H1 (cell line): ENCODE measurements around the gene ETFB. TPM values are rescaled to one million over a fixed set of nuclear protein-coding genes. Genes with fewer than 3 reads are reported as not detected.

Experiments used
- CTCF ChIA-PET: fragments of 300-600 bp; sonication (Branson Sonifier 250); formaldehyde crosslinking; loops from one replicate; lab custom pipeline; 2021; ENCODE audit not compliant: partially characterized antibody; lab: Charles Lee
- POLR2A ChIA-PET: fragments of 300-600 bp; sonication (Branson Sonifier 250); formaldehyde crosslinking; loops from one replicate; lab custom pipeline; 2021; ENCODE audit warnings: inconsistent platforms; ENCODE audit not compliant: partially characterized antibody; lab: Charles Lee
- DNase-seq, 2 experiments: peaks; one replicate each; pipeline versions ENCODE4 v3.0.0 to v3.0.0-alpha.2; 2010 to 2022; ENCODE audit warnings: low spot score in 2 of 2, low read depth in 1 of 2, mixed read lengths in 1 of 2
- FAIRE-seq: peaks from 2 replicates; lab custom pipeline; 2011; peaks lifted over from hg19 to GRCh38; lab: Jason Lieb, UNC
- H2AFZ ChIP-seq: 2 replicates; pipeline ENCODE4 v1.8.1; 2012; ENCODE audit warnings: low read length, inconsistent platforms
- H2AK5ac ChIP-seq: 2 replicates; pipeline ENCODE4 v1.6.1; 2013; ENCODE audit warnings: low read depth, low read length
- H2BK120ac ChIP-seq: replicated peaks from 2 replicates; pipeline ENCODE3; 2013; ENCODE audit warnings: low read depth, low read length, inconsistent platforms
- H2BK12ac ChIP-seq: 2 replicates; pipeline ENCODE4 v1.6.1; 2013; ENCODE audit warnings: low read depth, low read length
- H2BK15ac ChIP-seq: 2 replicates; pipeline ENCODE4 v1.6.1; 2013; ENCODE audit warnings: low read length
- H2BK20ac ChIP-seq: 2 replicates; pipeline ENCODE4 v1.6.1; 2013; ENCODE audit warnings: low read length
- H2BK5ac ChIP-seq: 2 replicates; pipeline ENCODE4 v1.6.1; 2013; ENCODE audit warnings: low read depth, low read length
- H3K14ac ChIP-seq: 2 replicates; pipeline ENCODE4 v1.6.1; 2013; ENCODE audit warnings: inconsistent platforms; ENCODE audit not compliant: insufficient read length
- H3K18ac ChIP-seq: 2 replicates; pipeline ENCODE4 v1.6.1; 2013; ENCODE audit warnings: low read length; ENCODE audit errors: extremely low read depth
- H3K23ac ChIP-seq: 2 replicates; pipeline ENCODE4 v1.6.1; 2013; ENCODE audit warnings: inconsistent platforms; ENCODE audit not compliant: insufficient read length
- H3K23me2 ChIP-seq: 2 replicates; pipeline ENCODE4 v1.6.1; 2013; ENCODE audit warnings: low read depth, low read length
- H3K27ac ChIP-seq: 2 replicates; pipeline ENCODE4 v1.6.1; 2011; ENCODE audit warnings: low read depth, low read length, inconsistent platforms
- H3K27me3 ChIP-seq, 4 experiments: replicated peaks in 1 of 4; 1 replicate in 1 of 4; 2 replicates in 3 of 4; pipeline versions ENCODE4 v1.6.1 to v1.8.1; 2011 to 2013; ENCODE audit warnings: low read length in 3 of 4, mild to moderate bottlenecking in 3 of 4, inconsistent platforms in 2 of 4, mixed read lengths in 2 of 4, moderate library complexity in 1 of 4; ENCODE audit not compliant: control insufficient read depth in 3 of 4, insufficient read depth in 3 of 4; ENCODE audit errors: extremely low read depth in 1 of 4
- H3K36me3 ChIP-seq, 4 experiments: 2 replicates each; pipeline versions ENCODE4 v1.6.1 to v1.8.1; 2011 to 2013; ENCODE audit warnings: mild to moderate bottlenecking in 4 of 4, low read length in 3 of 4, moderate library complexity in 2 of 4, control low read depth in 1 of 4, inconsistent platforms in 1 of 4; ENCODE audit not compliant: insufficient read depth in 4 of 4, control insufficient read depth in 2 of 4
- H3K4ac ChIP-seq: replicated peaks from 2 replicates; pipeline ENCODE3; 2013; ENCODE audit warnings: low read length, low read depth, mixed read lengths, inconsistent platforms; ENCODE audit not compliant: insufficient read length
- H3K4me1 ChIP-seq, 4 experiments: replicated peaks in 1 of 4; 1 replicate in 1 of 4; 2 replicates in 3 of 4; pipeline versions ENCODE4 v1.6.1 to v1.8.1; 2011 to 2013; ENCODE audit warnings: low read length in 3 of 4, inconsistent platforms in 2 of 4, mixed read lengths in 1 of 4; ENCODE audit not compliant: insufficient read depth in 4 of 4, control insufficient read depth in 3 of 4
- H3K4me2 ChIP-seq, 2 experiments: 2 replicates each; pipeline versions ENCODE4 v1.6.1 to v1.8.1; 2011 to 2013; ENCODE audit warnings: low read depth in 2 of 2, low read length in 2 of 2, control low read depth in 1 of 2, inconsistent platforms in 1 of 2, mild to moderate bottlenecking in 1 of 2; ENCODE audit not compliant: insufficient read depth in 1 of 2
- H3K4me3 ChIP-seq, 4 experiments: fragments of 200-600, 300-600 bp in 1 of 4; sonication (generic), shearing (Covaris generic), sonication (Bioruptor Twin) in 1 of 4; 2 replicates each; pipeline versions ENCODE4 v1.5.1 to v1.8.1; 2011 to 2016; ENCODE audit warnings: low read length in 4 of 4, low read depth in 3 of 4, control low read depth in 2 of 4, inconsistent platforms in 2 of 4, mild to moderate bottlenecking in 2 of 4, mixed read lengths in 1 of 4, moderate library complexity in 1 of 4; ENCODE audit not compliant: insufficient read depth in 2 of 4; ENCODE audit errors: extremely low read depth in 1 of 4
- H3K56ac ChIP-seq: replicated peaks from 2 replicates; pipeline ENCODE3; 2013; ENCODE audit warnings: low read depth, mild to moderate bottlenecking, mixed read lengths, low read length, inconsistent platforms; ENCODE audit not compliant: insufficient read length
- H3K79me1 ChIP-seq: 2 replicates; pipeline ENCODE4 v1.6.1; 2013; ENCODE audit warnings: low read depth, low read length, control low read depth
- H3K79me2 ChIP-seq, 2 experiments: 2 replicates each; pipeline versions ENCODE4 v1.6.1 to v1.8.1; 2012 to 2013; ENCODE audit warnings: low read length in 2 of 2, mild to moderate bottlenecking in 2 of 2, inconsistent platforms in 1 of 2; ENCODE audit not compliant: insufficient read depth in 2 of 2, control insufficient read depth in 1 of 2
- H3K9ac ChIP-seq, 4 experiments: replicated peaks in 1 of 4; 1 replicate in 1 of 4; 2 replicates in 3 of 4; pipeline versions ENCODE4 v1.6.1 to v1.8.1; 2011 to 2013; ENCODE audit warnings: low read depth in 3 of 4, low read length in 3 of 4, control low read depth in 2 of 4, mild to moderate bottlenecking in 2 of 4, moderate library complexity in 2 of 4, inconsistent platforms in 1 of 4; ENCODE audit errors: extremely low read depth in 1 of 4
- H3K9me3 ChIP-seq, 2 experiments: 2 replicates each; pipeline versions ENCODE4 v1.6.1 to v1.8.1; 2012 to 2013; ENCODE audit warnings: mild to moderate bottlenecking in 2 of 2, moderate library complexity in 2 of 2, control low read depth in 1 of 2, inconsistent platforms in 1 of 2, low read depth in 1 of 2, low read length in 1 of 2, mixed read lengths in 1 of 2; ENCODE audit not compliant: insufficient read depth in 2 of 2
- H4K20me1 ChIP-seq, 2 experiments: replicated peaks in 1 of 2; 2 replicates each; pipeline versions ENCODE3 to v1.8.1; 2011 to 2013; ENCODE audit warnings: inconsistent platforms in 2 of 2, low read length in 2 of 2, mild to moderate bottlenecking in 1 of 2; ENCODE audit not compliant: insufficient read depth in 2 of 2, control insufficient read depth in 1 of 2
- H4K5ac ChIP-seq: 2 replicates; pipeline ENCODE4 v1.6.1; 2013; ENCODE audit warnings: low read length, low read depth, mixed read lengths, inconsistent platforms; ENCODE audit not compliant: insufficient read length
- H4K8ac ChIP-seq: 2 replicates; pipeline ENCODE4 v1.8.0; 2013; ENCODE audit warnings: mild to moderate bottlenecking, moderate library complexity, low read length, inconsistent platforms; ENCODE audit not compliant: insufficient read depth; ENCODE audit errors: extremely low read depth
- H4K91ac ChIP-seq: replicated peaks from 2 replicates; pipeline ENCODE3; 2013; ENCODE audit warnings: low read length, mixed read lengths, inconsistent platforms; ENCODE audit not compliant: insufficient read length
- ATF3 ChIP-seq: IDR thresholded peaks from 2 replicates; pipeline ENCODE4 v1.6.1; 2011; ENCODE audit warnings: low read depth, mild to moderate bottlenecking, low read length; ENCODE audit not compliant: insufficient read depth
- CHD2 ChIP-seq: IDR thresholded peaks from 2 replicates; pipeline ENCODE4 v1.6.1; 2012; ENCODE audit warnings: low read length, improper control_type of control experiment
- FOSL1 ChIP-seq: IDR thresholded peaks from 2 replicates; pipeline ENCODE4 v1.6.1; 2011; ENCODE audit warnings: mild to moderate bottlenecking, low read depth, low read length, moderate library complexity; ENCODE audit not compliant: insufficient read depth
- KDM4A ChIP-seq: IDR thresholded peaks from one replicate; pipeline ENCODE4 v1.7.1; 2012; ENCODE audit warnings: low read depth, mild to moderate bottlenecking, moderate library complexity, low read length, inconsistent platforms; ENCODE audit not compliant: severe bottlenecking
- RXRA ChIP-seq: IDR thresholded peaks from 2 replicates; pipeline ENCODE4 v1.6.1; 2011; ENCODE audit warnings: low read depth, mild to moderate bottlenecking, low read length, moderate library complexity; ENCODE audit not compliant: insufficient read depth
- TAF1 ChIP-seq: IDR thresholded peaks from 2 replicates; pipeline ENCODE4 v1.6.1; 2011; ENCODE audit warnings: mild to moderate bottlenecking, low read depth, low read length
- WGBS, 2 experiments: shearing (Covaris generic) in 1 of 2; methylation state at CpG; one replicate each; pipeline versions ENCODE4 v1.1.6 to v1.1.7; 2013 to 2015; ENCODE audit warnings: low lambda C conversion rate in 2 of 2, mixed read lengths in 2 of 2, inconsistent platforms in 1 of 2, low coverage in 1 of 2, missing lambda C conversion rate in 1 of 2; ENCODE audit not compliant: insufficient replicate concordance in 2 of 2, insufficient coverage in 1 of 2, insufficient read length in 1 of 2; ENCODE audit errors: extremely low coverage in 1 of 2, missing lambda C conversion rate in 1 of 2; 5-methylcytosine and 5-hydroxymethylcytosine counted together
- polyA plus RNA-seq, 7 experiments: library from polyadenylated mRNA; depleted of rRNA in 3 of 7; stranded (reverse) in 5 of 7; unstranded in 2 of 7; fragments of >200 nt in 5 of 7; fragments of 200-250 nt in 2 of 7; gene quantifications; 1 replicate in 5 of 7; 2 replicates in 1 of 7; 4 replicates in 1 of 7; pipeline versions ENCODE4 v1.2.1 to v1.2.3, GENCODE V29; 2011 to 2013; ENCODE audit warnings: missing spikeins in 2 of 7, mixed read lengths in 2 of 7
- total RNA-seq: library from RNA; stranded (reverse); fragmentation: NEBNext Ultra II Directional; extraction: Animal tissue kit (Norgen Biotek cat#: 25700); gene quantifications from 2 replicates; pipeline ENCODE4 v1.2.1, GENCODE V29; 2021
- TF ChIP-seq, protein P1 (sequence below): IDR thresholded peaks from 2 replicates; pipeline ENCODE4 v1.6.1; 2012; ENCODE audit warnings: low read length, inconsistent platforms
- TF ChIP-seq, protein P2 (sequence below): IDR thresholded peaks from 2 replicates; pipeline ENCODE4 v1.6.1; 2012; ENCODE audit warnings: inconsistent platforms

The ETFB gene
- total and polyA plus RNA-seq, 2 of the 8 experiments (the other 6 are each of a cell fraction or from before 2014, with no cell fraction given) = 40.0 to 66.5 TPM

DNA sequence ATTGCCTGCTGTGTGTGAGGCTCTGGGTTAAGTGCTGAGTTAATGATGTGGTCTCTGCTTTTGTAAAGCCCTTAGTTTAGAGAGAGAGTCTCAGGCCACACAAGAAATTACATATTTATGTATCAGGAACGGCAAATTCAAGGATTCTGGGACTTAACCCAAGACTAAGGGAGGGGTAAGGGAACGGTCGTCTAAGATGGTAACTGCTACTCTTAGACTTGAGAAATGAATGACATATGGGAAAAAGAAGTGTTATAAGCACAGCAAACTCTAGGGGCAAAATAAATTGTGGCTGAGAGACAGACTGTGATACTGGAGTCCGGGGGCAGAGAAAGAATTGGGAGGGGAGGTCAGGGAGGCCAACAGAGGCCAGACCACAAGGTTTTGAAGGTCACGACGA, 34.5 kb downstream of the ETFB start:
- peaks cover 4% of the 10 kb centered on the region; the same call in 1 of the 2 replicates for H3K23me2 ChIP-seq
- H3K36me3 ChIP-seq = peaks cover 0 to 16% (median 2%) of the 10 kb centered on the region in 4 experiments; a peak in 4 of 8 replicates
- no peak overlapping the region for H2AK5ac ChIP-seq
- ChIA-PET CTCF (interaction anchor here (0.6 kb wide), 1 partner anchor 1315 kb away, joined by 3 read pairs; no protein-coding TSS in a partner anchor), POLR2A (interaction anchor here (1.3 to 1.6 kb wide), 2 partner anchors 12 to 22 kb away, joined by 3 to 4 read pairs; no protein-coding TSS in a partner anchor)
- H3K79me1 ChIP-seq = no peaks in the 10 kb centered on the region
- H4K91ac ChIP-seq = no peak overlapping the region
- no peak overlapping the region for H3K27ac ChIP-seq
- H3K23ac ChIP-seq = no peak overlapping the region
- no peaks in the 10 kb centered on the region for H3K79me2 ChIP-seq
- H3K4me2 ChIP-seq = no peak overlapping the region
- peaks cover 0 to 6% (median 4%) of the 10 kb centered on the region in 4 experiments; a peak in 4 of 7 replicates for H3K27me3 ChIP-seq
- H3K56ac ChIP-seq = no peak overlapping the region
- H2BK12ac ChIP-seq = no peak overlapping the region
- no peak overlapping the region for H3K4me3 ChIP-seq
- WGBS, 2 experiments = 94% methylated on average over 6 of the region's 6 CpGs; no CpG with 5 or more reads in 1 of the 2 experiments
- TF ChIP-seq, protein P1, sequence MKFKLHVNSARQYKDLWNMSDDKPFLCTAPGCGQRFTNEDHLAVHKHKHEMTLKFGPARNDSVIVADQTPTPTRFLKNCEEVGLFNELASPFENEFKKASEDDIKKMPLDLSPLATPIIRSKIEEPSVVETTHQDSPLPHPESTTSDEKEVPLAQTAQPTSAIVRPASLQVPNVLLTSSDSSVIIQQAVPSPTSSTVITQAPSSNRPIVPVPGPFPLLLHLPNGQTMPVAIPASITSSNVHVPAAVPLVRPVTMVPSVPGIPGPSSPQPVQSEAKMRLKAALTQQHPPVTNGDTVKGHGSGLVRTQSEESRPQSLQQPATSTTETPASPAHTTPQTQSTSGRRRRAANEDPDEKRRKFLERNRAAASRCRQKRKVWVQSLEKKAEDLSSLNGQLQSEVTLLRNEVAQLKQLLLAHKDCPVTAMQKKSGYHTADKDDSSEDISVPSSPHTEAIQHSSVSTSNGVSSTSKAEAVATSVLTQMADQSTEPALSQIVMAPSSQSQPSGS = no peak
- TF ChIP-seq TAF1 (no peak), KDM4A (no peak), RXRA (no peak), FOSL1 (no peak), ATF3 (no peak), CHD2 (no peak)
- TF ChIP-seq, protein P2, sequence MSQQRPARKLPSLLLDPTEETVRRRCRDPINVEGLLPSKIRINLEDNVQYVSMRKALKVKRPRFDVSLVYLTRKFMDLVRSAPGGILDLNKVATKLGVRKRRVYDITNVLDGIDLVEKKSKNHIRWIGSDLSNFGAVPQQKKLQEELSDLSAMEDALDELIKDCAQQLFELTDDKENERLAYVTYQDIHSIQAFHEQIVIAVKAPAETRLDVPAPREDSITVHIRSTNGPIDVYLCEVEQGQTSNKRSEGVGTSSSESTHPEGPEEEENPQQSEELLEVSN = no peak
- H3K9ac ChIP-seq = no peak overlapping the region
- no peak overlapping the region for H4K8ac ChIP-seq
- H2BK15ac ChIP-seq = no peak overlapping the region
- no peak overlapping the region for H3K18ac ChIP-seq
- H2BK20ac ChIP-seq = no peak overlapping the region
- no peak overlapping the region for H4K5ac ChIP-seq
- H3K9me3 ChIP-seq = no peaks in the 10 kb centered on the region; a peak in 1 of 4 replicates
- H3K14ac ChIP-seq = no peak overlapping the region
- no peak overlapping the region for H2BK120ac ChIP-seq
- FAIRE-seq (no peak), DNase-seq (no peak)
- H3K4ac ChIP-seq = no peak overlapping the region
- no peak overlapping the region for H2AFZ ChIP-seq
- no peaks in the 10 kb centered on the region for H4K20me1 ChIP-seq
- H3K4me1 ChIP-seq = peaks cover 0 to 8% (median 5%) of the 10 kb centered on the region in 4 experiments; a peak in 4 of 7 replicates
- H2BK5ac ChIP-seq = no peak overlapping the region
